DMS153 (cell line): ENCODE measurements around the gene BSG.
"Not testable (repeated sequence)": the region's sequence is repeated elsewhere in the genome, so short reads cannot be mapped to it uniquely, and the experiment has no call there.

Source experiments
- DNase-seq: peaks from one replicate; lab custom pipeline; 2025; lab: John Stamatoyannopoulos, UW

Gene BSG

DNA sequence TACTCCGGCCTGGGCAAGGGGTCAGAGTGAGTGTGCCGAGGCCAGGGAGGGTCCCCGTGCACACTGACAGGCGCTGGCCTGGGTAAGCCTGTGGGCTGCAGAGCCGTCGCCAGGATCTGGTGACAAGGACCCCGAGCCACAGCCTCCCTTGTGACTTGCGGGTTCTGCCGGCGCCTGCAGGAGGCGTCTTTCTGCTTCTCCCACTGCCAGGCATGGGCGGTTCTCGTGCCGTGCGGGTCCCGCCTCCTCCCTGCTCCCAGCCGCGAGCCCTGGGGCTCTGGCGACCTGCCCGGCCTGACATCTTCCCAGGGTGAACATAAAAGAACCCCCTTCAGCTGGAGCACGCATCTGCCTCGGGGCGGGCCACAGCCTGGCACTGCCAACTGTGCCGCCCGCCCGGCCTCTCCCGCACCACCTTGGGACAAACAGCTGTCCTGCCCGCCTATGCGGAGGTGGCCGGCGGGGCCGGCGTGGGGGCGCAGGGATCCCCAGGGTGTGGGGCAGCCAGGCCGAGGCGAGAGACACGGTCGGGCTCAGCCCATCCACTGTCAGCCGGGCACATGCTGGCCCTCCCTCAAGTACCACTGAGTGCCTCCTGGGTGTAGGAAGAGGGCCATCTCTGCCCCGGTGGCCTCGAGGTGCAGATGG, 15.8 kb downstream of the BSG start:
- peak; percentile 61 for DNase-seq

DNA sequence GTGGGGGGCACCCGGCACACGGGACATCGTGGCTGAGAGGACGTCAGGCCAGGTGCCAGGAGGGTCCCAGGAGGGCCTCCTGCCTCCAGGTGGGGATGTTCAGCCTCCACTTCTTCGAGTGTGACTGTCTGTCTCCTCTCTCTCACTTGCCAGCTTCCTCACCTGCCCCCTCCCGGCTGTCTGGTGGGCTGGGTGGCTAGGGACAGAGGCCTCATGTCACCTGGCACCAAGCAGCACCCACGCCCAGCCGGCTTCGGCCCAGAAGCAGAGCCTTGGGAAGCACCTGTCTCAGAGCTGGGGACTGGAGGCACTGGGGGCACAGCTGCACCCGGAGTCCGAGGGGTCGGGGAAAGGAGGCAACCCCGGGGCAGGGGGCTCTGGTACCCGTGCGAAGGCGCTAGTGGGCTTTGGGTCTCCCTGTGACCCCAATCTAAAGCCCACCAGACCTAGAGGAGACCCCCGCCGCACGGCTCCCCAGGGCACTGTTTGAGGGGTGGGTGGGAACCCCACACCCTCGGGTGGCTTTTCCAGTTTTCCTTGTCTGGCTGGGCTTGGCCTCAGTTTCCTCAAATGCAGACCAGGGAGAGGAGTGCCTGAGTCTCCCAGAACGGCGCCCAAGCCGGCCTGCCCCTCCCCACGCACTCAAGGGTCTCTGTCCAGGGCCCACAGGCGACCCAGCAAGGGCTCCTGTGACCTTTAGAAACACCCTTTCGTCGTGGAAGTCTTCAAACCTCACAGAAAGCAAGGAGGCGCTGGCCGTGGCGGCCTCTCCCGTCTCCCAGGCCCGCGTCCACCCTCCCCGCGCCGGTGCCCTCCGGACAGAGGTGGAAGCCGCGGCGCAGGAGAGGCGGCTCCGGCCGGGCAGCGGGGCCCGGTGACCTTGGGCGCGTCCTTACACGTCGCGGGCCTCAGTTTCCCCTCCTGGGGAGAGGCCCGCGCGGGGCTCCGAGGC, 16.6 kb downstream of the BSG start:
- DNase-seq, result peak; percentile 18

DNA sequence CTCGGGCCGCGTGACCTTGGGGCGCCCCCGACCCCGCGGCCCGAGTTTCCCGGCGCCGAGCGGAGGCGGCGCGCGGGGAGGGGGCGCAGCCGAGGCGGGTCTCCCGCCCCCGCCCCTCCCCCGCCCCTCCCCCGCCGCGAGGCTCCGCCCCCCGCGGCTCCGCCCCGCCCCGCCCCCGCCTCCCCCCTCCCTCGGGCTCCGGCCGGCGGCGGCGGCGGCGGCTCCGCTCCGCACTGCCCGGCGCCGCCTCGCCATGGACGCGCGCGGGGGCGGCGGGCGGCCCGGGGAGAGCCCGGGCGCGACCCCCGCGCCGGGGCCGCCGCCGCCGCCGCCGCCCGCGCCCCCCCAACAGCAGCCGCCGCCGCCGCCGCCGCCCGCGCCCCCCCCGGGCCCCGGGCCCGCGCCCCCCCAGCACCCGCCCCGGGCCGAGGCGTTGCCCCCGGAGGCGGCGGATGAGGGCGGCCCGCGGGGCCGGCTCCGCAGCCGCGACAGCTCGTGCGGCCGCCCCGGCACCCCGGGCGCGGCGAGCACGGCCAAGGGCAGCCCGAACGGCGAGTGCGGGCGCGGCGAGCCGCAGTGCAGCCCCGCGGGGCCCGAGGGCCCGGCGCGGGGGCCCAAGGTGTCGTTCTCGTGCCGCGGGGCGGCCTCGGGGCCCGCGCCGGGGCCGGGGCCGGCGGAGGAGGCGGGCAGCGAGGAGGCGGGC, 17.4 kb downstream of the BSG start, which contains the start of gene HCN2:
Gene HCN2, plus strand, starts transcription at position 189 of the 703 bp plus-strand sequence. Its CDS starts 65 bp downstream, at position 254.
- DNase-seq, result no peak

DNA sequence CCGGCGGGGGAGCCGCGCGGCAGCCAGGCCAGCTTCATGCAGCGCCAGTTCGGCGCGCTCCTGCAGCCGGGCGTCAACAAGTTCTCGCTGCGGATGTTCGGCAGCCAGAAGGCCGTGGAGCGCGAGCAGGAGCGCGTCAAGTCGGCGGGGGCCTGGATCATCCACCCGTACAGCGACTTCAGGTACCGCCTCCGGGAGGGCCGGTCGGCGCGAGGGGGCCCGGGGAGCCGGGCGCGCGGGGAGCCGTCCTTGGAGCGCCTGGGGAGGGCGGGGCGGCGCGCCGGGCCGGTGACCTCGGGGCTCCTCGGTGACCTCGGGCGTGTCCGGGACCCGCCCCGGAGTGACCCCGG, 18.0 kb downstream of the BSG start:
- no peak for DNase-seq

DNA sequence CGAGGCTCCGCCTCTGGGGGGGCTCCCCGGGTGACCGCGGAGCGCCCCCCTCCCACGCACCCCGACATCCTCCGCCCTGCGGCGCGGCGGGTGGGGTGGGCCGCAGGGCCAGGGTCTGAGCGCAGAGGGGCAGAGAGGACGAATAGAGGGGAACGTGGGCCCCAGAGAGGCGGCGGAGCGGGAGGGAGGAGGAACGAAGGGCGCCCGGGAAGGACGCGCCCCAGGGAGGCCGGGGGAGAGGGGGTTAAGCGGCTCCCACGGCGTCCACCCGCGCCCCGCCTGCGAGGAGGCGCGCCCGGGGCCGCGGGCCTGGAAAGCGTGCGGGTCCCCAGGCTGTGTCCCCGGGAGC, 18.3 kb downstream of the BSG start:
- DNase-seq, result no peak

DNA sequence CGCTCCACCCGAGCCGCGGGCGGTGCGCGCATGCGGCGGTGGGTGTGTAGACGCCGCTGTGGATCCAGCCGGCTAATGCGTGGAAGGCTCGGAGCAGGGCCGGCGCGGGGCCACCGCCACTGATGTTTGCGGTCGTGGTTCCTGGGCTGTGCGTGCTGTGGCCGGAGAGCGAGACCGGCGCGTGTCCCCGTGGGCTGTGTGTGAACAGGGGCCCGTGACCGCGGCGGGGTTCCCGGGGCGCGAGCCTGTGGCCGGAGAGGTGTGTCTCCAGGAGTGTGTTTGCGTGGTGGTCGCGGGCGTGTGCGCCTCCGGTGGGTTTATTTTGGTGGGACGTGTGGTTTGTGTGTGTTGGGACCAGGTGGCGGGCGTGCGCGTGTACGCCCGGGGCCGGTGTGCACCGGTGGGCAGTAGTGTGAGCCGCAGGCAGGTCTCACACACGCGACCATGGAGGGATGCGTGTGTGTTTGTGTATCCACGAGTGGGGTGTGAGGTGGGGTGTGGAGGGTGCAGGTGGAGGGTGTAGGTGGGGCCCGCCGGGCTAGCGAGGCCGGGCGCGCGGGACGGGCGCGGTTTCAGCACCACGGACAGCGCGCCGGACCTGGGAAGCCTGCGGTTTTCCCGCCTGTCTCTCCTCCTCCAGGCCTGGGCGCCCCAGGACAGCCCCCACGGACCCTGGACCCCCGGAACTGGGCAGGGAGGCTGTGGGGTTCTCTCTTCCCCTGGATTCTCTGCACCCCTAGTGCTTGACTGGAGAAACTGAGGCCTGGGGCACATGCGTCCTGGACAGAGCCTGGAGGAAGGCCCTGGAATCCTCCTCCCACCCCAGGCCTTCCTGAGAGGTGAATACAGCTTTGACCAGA, 18.9 kb downstream of the BSG start:
- DNase-seq, result no peak

DNA sequence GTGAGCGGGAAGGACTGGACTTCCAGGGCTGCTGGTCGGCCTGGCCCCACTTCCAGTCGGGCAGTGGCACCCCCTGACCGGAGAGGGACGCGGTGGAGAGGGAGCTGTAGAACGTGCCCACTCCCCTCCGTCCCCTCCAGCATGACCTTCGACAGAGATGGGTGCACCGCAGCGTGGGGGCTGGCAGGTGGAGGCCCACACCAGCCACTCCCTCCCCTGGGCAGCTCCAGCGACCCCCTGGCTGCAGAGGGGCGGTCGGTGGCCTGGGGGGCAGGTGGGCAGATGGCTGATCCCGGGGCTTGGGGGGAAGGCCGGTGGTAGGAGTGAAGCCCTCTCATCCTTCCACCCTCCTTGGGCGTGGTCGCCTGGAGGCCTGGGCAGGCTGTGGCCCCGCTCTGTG, 19.7 kb downstream of the BSG start:
- DNase-seq, result no peak

DNA sequence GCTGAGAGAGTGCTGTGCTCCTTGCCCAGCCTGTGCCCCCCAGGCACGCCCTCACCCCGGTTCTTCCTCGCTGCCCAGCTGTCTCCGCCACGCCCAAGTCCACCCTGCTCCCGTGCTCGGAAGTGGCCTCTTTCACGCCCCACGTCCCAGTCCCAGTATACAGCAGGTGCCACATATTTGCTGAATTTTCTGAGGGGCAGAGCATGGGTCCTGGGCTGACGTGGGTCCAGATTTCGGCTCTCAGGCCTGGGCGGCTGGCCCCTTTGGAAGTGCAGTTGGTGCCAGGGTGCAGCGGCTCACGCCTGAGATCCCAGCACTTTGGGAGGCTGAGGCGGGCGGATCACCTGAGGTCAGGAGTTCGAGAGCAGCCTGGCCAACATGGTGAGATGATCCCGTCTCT, 20.7 kb downstream of the BSG start:
- no peak for DNase-seq

DNA sequence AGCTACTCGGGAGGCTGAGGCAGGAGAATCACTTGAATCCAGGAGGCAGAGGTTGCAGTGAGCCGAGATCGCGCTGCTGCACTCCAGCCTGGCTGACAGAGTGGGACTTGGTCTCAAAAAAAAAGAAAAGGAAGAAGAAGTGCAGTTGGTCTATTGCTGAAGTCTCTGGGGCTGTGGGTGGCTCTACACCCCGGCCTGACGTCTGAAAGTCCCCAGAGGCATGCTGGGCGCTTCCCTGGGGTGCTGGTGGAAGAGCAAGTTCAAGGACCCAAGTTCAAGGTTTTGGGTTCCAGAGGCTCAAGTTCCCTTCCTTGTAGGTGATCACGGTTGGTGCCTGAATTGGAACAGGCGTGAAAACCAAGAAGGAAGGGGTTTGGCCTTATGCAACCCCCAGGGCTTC, 21.1 kb downstream of the BSG start:
- DNase-seq, result no peak

DNA sequence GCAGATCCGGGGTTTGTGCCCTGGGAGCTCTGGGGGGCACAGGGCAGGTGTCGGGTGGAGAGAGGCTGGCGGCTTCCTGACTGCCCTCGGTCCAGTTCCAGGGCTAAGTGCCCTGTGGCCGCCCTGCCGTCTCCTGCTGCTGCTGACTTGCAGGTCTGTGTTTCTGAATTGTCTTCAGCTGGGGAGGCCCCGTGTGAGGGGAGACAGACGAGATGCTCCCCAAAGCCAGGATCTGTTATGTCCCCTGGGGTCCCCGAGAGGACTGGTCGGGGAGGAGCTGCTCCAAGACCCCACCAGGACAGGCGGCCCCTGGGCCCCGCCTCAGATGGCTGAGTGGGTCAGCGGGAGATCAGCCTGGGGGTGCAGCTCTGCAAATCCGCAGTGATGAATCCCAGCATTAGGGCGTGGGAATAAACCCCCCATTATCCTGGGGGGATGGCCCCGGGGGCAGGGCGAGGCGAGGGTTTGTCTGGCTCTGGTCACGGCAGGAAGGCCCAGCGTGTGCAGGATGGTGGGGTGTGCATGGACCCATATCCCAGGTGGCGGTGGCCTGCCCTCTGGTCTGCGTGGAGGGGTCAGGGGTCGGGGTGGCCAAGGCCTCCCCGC, 22.0 kb downstream of the BSG start:
- DNase-seq, result no peak

DNA sequence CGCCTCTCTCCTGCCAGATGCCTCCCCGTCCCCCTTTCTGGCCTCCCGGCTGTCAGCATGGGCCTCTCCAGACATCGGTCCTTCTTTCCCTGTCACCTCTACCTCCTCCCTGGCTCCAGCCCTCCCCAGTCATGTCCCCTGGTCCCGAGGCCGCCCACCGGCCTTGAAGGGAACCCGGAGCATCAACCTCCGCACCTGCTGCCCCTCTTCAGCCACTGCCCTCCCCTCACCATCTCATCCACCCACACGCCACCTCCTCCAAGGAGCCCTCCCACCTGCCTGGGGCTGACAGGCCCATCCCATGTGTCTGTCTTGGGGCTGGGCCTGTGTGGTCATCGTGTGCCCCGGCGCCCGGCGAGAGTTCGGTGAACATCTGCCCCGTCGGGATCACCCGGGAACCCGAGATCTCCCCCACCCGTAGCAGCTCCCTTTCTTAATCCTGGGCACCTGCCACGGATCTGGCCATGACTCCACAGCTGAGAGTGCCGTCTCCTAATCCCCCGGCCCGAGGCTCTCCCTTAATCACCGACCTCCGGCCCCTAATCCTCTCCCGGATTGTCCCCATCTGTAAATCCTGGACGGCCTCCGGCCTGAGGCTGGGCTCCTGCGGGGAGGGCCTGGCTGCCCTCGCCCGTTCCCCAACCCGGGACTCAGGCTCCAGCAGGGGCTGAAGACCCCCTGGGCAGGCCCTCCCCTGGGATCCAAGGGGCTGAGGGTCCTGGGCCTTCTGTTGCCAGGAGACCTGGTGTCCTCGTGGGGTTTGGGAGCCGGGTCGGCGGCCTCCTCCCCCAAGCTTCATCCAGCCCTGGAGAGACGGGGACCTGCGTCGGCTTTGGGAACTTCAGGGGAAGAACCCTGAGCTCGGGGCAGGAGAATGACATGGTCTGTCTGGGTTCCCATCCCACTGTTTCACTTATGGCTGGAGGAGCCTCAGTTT, 23.2 kb downstream of the BSG start:
- no peak for DNase-seq

DNA sequence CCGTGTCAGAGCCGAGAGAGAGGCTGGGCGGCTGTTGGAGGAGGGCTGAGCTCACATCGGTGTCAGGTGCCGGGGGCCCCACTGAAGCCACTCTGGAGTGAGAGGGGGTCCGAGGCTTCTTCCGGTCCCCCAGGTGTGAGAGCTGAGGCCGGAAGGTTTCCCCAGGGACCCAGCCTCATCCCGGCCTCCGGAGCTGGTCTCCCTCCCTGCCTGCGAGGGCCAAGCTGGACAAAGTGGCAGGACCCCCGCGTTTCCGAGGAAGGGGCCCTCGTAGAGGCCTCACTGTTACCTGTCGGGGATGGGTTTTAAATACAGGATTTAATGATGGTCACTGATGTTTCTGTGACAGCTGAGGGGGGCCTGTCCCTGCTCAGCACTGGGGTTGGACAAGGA, 23.9 kb downstream of the BSG start:
- DNase-seq, result no peak

DNA sequence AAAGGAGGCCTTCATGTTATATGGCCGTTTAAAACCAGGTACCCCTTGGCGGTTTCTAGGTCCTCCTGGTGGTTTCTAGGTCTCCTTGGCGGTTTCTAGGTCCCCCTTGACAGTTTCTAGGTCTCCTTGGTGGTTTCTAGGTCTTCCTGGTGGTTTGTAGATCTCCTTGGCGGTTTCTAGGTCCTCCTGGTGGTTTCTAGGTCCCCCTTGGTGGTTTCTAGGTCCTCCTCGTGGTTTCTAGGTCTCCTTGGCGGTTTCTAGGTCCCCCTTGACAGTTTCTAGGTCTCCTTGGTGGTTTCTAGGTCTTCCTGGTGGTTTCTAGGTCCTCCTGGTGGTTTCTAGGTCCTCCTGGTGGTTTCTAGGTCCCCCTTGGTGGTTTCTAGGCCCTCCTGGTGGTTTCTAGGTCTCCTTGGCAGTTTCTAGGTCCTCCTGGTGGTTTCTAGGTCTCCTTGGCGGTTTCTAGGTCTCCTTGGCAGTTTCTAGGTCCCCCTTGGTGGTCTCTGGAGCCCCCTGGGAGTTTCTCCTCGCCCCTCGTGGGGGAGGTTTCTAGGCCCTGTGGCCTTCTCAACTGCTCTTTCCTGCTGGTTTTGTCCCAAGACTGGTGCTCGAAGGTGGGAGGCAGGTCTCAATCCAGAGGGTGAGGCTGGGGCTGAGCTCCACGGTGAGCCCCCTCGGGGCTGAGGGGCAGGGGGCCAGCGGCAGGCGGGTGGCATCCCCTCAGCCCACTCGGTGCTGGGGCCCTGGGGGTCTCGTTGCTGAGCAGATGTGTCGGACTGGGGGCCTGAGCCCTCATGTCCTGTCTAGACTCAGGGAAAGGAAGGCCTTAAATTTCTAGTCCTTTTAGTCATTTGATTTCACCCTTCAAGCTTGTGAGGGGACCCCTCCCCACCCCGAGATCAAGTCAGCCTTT, 25.3 kb downstream of the BSG start:
- DNase-seq, result no peak

DNA sequence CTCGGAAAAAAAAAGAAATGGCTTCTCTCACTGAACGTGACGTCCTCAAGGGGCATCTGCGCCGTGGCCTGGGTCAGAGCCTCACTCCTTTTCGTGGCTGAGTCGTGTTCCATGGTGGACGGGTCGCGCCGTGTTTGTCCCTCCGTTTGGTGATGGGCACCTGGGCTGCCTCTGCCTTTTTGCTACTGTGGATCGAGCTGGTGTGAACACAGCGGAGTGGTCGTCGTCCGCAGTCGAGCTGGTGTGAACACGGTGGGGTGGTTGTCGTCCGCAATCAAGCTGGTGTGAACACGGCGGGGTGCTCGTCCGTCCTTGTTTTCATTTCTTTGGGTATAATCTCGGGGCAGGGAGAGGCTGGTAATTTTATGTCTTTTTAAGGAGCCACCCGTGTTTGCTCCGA, 28.9 kb downstream of the BSG start:
- DNase-seq, result no peak

DNA sequence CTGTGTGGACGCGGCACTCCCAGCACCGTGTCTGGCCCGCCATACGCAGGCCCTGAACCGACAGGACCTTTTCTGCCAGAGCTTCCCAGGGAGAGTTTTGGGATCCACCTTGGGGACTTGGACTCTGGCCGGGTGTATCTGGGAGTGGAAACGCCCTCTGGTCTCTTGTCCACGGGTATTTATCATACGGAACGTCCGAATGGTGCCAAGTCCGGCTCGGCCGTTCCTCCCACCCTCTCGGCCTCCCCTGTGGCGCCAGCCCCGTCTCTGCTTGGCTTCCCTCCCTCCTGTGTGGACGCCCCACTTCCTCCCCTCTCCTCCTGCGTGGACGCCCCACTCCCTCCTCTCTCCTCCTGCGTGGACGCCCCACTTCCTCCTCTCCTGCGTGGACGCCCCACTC, 29.4 kb downstream of the BSG start:
- DNase-seq, result no peak

DNA sequence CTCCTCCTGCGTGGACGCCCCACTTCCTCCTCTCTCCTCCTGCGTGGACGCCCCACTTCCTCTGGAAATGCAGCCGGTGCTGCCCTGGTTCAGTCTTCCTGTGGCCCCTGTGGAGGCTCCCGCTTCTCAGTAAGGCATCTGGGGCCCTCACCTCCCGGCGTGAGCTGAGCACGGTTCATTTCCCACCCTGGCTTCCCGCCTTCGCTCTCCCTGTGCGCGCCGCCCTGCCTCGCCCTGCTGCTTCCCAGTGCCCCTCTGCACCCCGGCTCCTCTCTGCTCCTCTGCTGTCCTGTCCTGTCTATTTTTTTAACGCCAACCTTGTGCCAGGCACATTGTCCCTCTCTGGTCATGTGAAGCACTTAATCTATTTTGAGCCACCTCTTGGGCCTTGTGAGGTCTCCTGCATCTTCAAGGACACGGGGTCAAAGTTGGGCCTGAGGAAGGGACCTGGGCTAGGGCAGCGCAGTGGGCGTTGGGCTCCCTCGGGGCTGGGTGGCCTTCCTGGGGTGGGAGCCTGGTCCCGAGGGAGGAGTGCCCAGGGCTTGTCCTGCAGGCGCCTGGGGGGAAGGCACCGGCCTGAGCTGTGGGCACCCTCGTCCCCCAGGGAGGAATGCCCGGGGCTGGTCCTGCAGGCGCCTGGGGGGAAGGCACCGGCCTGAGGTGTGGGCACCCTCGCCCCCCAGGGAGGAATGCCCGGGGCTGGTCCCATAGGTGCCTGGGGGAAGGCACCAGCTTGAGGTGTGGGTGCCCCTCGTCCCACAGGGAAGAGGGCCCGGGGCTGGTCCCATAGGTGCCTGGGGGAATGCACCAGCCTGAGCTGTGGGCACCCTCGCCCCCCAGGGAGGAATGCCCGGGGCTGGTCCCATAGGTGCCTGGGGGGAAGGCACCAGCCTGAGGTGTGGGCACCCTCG, 30.2 kb downstream of the BSG start:
- no peak for DNase-seq

DNA sequence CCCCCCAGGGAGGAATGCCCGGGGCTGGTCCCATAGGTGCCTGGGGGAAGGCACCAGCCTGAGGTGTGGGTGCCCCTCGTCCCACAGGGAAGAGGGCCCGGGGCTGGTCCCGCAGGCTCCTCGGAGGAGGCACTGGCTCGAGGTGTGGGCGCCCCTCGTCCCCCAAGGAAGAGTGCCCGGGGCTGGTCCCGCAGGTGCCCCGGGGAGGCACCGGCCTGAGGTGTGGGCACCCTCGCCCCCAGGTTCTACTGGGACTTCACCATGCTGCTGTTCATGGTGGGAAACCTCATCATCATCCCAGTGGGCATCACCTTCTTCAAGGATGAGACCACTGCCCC, 30.9 kb downstream of the BSG start:
- DNase-seq, result not testable (repeated sequence)

DNA sequence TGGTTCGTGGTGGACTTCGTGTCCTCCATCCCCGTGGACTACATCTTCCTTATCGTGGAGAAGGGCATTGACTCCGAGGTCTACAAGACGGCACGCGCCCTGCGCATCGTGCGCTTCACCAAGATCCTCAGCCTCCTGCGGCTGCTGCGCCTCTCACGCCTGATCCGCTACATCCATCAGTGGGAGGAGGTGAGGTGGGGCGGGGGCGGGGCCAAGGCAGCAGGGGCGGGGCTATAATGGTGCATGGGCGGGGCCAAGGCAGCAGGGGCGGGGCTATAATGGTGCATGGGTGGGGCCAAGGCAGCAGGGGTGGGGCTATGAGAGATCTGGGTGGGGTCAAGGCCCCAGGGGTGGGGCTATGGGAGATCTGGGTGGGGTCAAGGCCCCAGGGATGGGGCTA, 31.4 kb downstream of the BSG start:
- not testable (repeated sequence) for DNase-seq
